Upper lobe of left lung (tissue), 6 donors: ENCODE data around the gene NPSR1. TPM values are rescaled to one million over a fixed set of nuclear protein-coding genes. Genes with fewer than 3 reads are reported as not detected.

ENCODE experiments used
- ATAC-seq, 2 donors: fragments of 200-7000 bp; cut with Tn5 transposase; one replicate each; pipeline ENCODE4 v1.9.1; 2022; ENCODE audit warnings: mild to moderate bottlenecking in 2 of 2, moderate library complexity in 2 of 2; ENCODE audit not compliant: low FRiP score in 2 of 2
- DNase-seq, 2 donors: peaks; one replicate each; pipeline ENCODE4 v3.0.0-alpha.2; 2019 to 2020
- H3K27ac ChIP-seq, 4 donors: fragments of 200-600 bp; sonication (generic); one replicate each; pipeline ENCODE4 v1.5.1; 2016 to 2019
- H3K27me3 ChIP-seq, 4 donors: fragments of 200-600 bp; sonication (generic); one replicate each; pipeline ENCODE4 v1.5.1; 2017 to 2019
- H3K36me3 ChIP-seq, 4 donors: fragments of 200-600 bp; sonication (generic); one replicate each; pipeline ENCODE4 v1.5.1; 2016 to 2019
- H3K4me1 ChIP-seq, 4 donors: fragments of 200-600 bp; sonication (generic); one replicate each; pipeline ENCODE4 v1.5.1; 2018 to 2019
- H3K4me3 ChIP-seq, 4 donors: fragments of 200-600 bp; sonication (generic); one replicate each; pipeline ENCODE4 v1.5.1; 2017 to 2019; ENCODE audit warnings: mild to moderate bottlenecking in 2 of 4, moderate library complexity in 1 of 4
- H3K9me3 ChIP-seq, 4 donors: fragments of 200-600 bp; sonication (generic); one replicate each; pipeline ENCODE4 v1.5.1; 2018 to 2019
- CTCF ChIP-seq, 6 experiments: fragments of 450-650 bp in 4 of 6; fragments of 200-600 bp in 2 of 6; sonication (generic) in 2 of 6; IDR thresholded peaks; one replicate each; pipeline ENCODE4 v1.5.1; 2016 to 2019; ENCODE audit warnings: antibody characterized with exemption in 6 of 6
- EP300 ChIP-seq, 4 donors: sonication (generic); formaldehyde crosslinking; IDR thresholded peaks; one replicate each; pipeline ENCODE4 v1.5.1; 2017; ENCODE audit warnings: antibody characterized with exemption in 4 of 4, control low read depth in 2 of 4
- POLR2A ChIP-seq, 4 donors: fragments of 450-650 bp; IDR thresholded peaks; one replicate each; pipeline ENCODE4 v1.5.1; 2016 to 2017; ENCODE audit warnings: antibody characterized with exemption in 4 of 4, mild to moderate bottlenecking in 2 of 4
- POLR2AphosphoS5 ChIP-seq, 2 donors: sonication (generic); formaldehyde crosslinking; IDR thresholded peaks; one replicate each; pipeline ENCODE4 v1.5.1; 2017; ENCODE audit warnings: antibody characterized with exemption in 2 of 2
- WGBS, 2 donors: methylation state at CpG; one replicate each; pipeline ENCODE4 v1.1.5; 2017 to 2018; 5-methylcytosine and 5-hydroxymethylcytosine counted together
- total RNA-seq, 6 donors: library from RNA; depleted of rRNA in 4 of 6; stranded (reverse); fragments of >200 nt in 4 of 6; gene quantifications; one replicate each; pipeline versions ENCODE4 v1.1.0 to v1.2.1, GENCODE V29; 2016 to 2021
- donor health status: DM: no; HTN: no; CAD: no; lungs with moderate emphysema.
- donor health status: DM: no; HTN: yes; CAD: no; lungs with severe emphysema.

Gene NPSR1
- total RNA-seq, 6 donors from 2014 or later = not detected

DNA sequence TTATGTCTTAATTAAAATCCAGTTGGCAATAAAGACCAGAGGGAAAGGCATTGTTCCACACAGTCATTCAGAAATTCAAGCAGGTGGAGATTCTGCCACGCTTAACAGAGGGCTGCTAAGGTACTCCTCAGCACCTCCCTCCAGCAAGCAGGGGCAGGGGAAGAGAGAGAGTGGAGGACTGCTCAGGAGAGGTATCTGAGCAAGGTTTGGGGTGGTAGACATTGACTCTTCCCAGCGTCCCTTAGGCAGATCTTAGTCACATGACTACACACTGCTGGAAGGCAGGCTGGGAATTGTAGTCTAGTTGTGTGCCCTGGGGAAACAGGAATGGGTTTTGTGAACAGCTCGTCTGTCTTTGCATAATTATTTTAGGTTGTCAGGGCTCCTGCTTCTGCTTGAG, 181.6 kb downstream of the NPSR1 start:
- H3K4me3 ChIP-seq = no peak overlapping the region
- H3K4me1 ChIP-seq = peaks cover 0 to 3% (median 0%) of the 10 kb centered on the region in 4 donors
- no peaks in the 10 kb centered on the region for H3K36me3 ChIP-seq
- H3K9me3 ChIP-seq = no peaks in the 10 kb centered on the region
- ATAC-seq (no peak), DNase-seq (no peak)
- no peaks in the 10 kb centered on the region for H3K27me3 ChIP-seq
- no peak overlapping the region for H3K27ac ChIP-seq
- no peak for TF ChIP-seq EP300 (IDR thresholded peaks at IDR 0.05)
- no peak for TF ChIP-seq POLR2AphosphoS5 (IDR thresholded peaks at IDR 0.05)
- no peak for TF ChIP-seq POLR2A (IDR thresholded peaks at IDR 0.05)
- TF ChIP-seq CTCF (IDR thresholded peaks at IDR 0.05) = no peak
- WGBS, 2 donors = 65 to 81% methylated on average over 3 of the region's 3 CpGs

GRCh38 chr7:34840176-34840785, 182.3 kb downstream of the NPSR1 start:
- TF ChIP-seq POLR2A (IDR thresholded peaks at IDR 0.05) = no peak
- no peak for ATAC-seq

GRCh38 chr7:34841326-34841725, 183.3 kb downstream of the NPSR1 start:
- H3K4me3 ChIP-seq = no peak overlapping the region
- H3K9me3 ChIP-seq = no peaks in the 10 kb centered on the region
- H3K4me1 ChIP-seq = peaks cover 0 to 3% (median 0%) of the 10 kb centered on the region in 4 donors
- no peak for DNase-seq
- H3K27ac ChIP-seq = no peak overlapping the region
- no peak for ATAC-seq
- WGBS, 2 donors = 92 to 98% methylated on average over 4 of the region's 4 CpGs
- TF ChIP-seq CTCF (IDR thresholded peaks at IDR 0.05) (no peak), POLR2AphosphoS5 (IDR thresholded peaks at IDR 0.05) (no peak), EP300 (IDR thresholded peaks at IDR 0.05) (no peak), POLR2A (IDR thresholded peaks at IDR 0.05) (no peak)
- no peaks in the 10 kb centered on the region for H3K27me3 ChIP-seq
- H3K36me3 ChIP-seq = no peaks in the 10 kb centered on the region

More at GRCh38 chr7:34840176-34840785, 182.3 kb downstream of the NPSR1 start:
- Histone ChIP-seq H3K27me3 (no peaks in the 10 kb centered on the region), H3K27ac (no peak overlapping the region), H3K36me3 (no peaks in the 10 kb centered on the region), H3K9me3 (no peaks in the 10 kb centered on the region), H3K4me1 (peaks cover 0 to 3% (median 0%) of the 10 kb centered on the region in 4 donors), H3K4me3 (no peak overlapping the region)
- 48 to 60% methylated on average over 4 to 5 of the region's 5 CpGs for WGBS, 2 donors
- DNase-seq = no peak

DNA sequence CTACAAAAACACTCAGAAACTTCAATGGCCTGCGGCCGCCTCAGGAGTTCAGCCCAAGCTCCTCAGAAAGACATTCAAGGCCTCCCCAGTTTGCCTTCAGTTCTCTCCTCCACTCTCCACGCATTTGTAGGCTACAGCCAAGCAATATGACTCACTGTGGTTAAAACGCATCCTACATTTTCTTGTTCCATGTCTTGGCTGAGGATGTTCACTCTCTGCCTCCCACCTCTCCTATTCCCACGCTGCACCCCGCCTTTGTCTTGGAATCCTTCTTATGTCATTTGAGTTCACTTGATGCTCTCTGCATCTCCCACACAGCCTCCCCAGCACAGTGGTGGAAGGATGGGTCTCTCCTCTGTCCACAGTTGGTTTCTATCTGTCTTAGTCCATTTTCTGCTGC, 184.8 kb downstream of the NPSR1 start:
- no peak for ATAC-seq
- 92% methylated on average over 6 of the region's 6 CpGs for WGBS, 2 donors
- H3K36me3 ChIP-seq = no peaks in the 10 kb centered on the region
- H3K4me1 ChIP-seq = no peaks in the 10 kb centered on the region
- H3K4me3 ChIP-seq = no peak overlapping the region
- no peaks in the 10 kb centered on the region for H3K9me3 ChIP-seq
- no peak overlapping the region for H3K27ac ChIP-seq
- no peak for DNase-seq
- H3K27me3 ChIP-seq = no peaks in the 10 kb centered on the region
- TF ChIP-seq POLR2A (IDR thresholded peaks at IDR 0.05) (no peak), CTCF (IDR thresholded peaks at IDR 0.05) (no peak)

- DNase-seq = no peak
- TF ChIP-seq POLR2AphosphoS5 (IDR thresholded peaks at IDR 0.05) = no peak
- no peak for TF ChIP-seq POLR2A (IDR thresholded peaks at IDR 0.05)
- no peak for TF ChIP-seq CTCF (IDR thresholded peaks at IDR 0.05)
- TF ChIP-seq EP300 (IDR thresholded peaks at IDR 0.05) = no peak
- Histone ChIP-seq H3K27me3 (no peaks in the 10 kb centered on the region), H3K27ac (no peak overlapping the region), H3K4me3 (no peak overlapping the region), H3K9me3 (no peaks in the 10 kb centered on the region), H3K4me1 (no peaks in the 10 kb centered on the region), H3K36me3 (no peaks in the 10 kb centered on the region)
- WGBS, 2 donors = 86 to 93% methylated on average over 1 of the region's 1 CpG
- ATAC-seq = no peak
Observed at GRCh38 chr7:34844406-34844805, 186.4 kb downstream of the NPSR1 start.
